GM18508 (cell line): ENCODE measurements around the gene KLRF1.
"Not testable (repeated sequence)": the region's sequence is repeated elsewhere in the genome, so short reads cannot be mapped to it uniquely, and the experiment has no call there.

Experiments used
- ATAC-seq: cut with Tn5 transposase; IDR thresholded peaks from one replicate; pipeline ENCODE4 v1.9.1; 2021; ENCODE audit warnings: moderate number of reproducible peaks; ENCODE audit not compliant: insufficient read depth, unreplicated experiment

KLRF1 gene

GRCh38 chr12:9868951-9869306 lies 41.6 kb downstream of the KLRF1 start:
- no peak for ATAC-seq

DNA sequence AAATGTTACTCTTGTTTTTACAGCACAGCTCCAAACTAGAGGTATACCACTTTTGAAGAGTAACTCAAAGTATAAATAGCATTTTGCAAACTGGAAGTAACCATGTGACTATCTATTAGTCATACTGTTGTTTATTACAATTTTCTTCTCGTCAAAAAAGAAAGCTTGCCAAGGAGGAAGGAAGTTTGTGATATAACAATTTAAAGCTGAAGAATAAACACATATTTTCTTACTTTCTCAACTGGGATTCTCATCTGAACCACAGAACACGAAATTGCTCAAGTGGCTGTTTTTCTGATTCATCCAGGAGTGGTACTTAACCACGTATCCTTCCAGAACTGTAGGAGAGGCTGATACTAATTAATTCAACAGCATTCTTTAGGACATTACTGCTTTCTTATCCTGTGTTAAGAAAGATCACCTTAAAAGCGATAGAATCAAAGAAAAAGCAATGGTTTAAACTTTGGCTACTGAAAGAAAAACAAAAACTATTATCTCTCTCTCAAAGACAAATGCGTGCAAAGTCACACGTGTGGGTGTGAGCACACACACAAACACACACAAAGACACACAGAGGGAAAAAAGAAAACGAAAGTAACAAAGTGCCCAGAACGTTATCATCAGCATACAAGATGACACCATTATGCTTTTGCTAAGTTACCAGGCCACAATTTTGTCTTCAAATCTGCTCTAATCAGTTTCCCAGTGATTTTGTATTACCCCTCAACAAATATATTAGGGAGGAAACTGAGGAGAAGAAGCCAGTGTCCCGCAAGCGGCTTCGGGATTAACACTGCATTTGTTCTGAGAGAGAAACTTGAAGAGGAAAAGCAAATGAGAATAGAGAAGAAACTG lies 42.3 kb downstream of the KLRF1 start, which contains the start of gene CLEC2B:
CLEC2B (minus strand) TSS at position 48 of the 855 bp plus-strand sequence.
- ATAC-seq: no peak

- ATAC-seq: no peak
Measured at GRCh38 chr12:9870286-9870866, 43.1 kb downstream of the KLRF1 start.

DNA sequence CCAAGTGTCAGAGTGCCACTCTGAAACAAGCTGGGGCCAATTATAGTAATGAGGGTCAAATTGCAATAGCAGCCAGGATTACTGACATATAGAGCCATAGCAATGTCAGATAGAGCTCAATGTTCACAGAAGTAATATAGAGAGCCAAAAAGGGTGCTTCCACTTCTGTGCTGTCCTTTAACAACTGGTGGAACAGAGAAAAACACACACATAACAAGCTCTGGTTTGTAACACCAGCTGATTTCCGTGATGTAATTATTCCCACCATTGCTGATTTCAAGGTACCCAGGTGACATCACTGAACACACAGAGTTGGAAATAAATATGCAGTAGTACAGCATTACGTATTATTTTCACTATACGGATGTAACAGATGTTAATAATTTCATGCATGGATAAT lies 44.9 kb downstream of the KLRF1 start:
- no peak for ATAC-seq

GRCh38 chr12:9872742-9873141 lies 45.5 kb downstream of the KLRF1 start:
- ATAC-seq: no peak

DNA sequence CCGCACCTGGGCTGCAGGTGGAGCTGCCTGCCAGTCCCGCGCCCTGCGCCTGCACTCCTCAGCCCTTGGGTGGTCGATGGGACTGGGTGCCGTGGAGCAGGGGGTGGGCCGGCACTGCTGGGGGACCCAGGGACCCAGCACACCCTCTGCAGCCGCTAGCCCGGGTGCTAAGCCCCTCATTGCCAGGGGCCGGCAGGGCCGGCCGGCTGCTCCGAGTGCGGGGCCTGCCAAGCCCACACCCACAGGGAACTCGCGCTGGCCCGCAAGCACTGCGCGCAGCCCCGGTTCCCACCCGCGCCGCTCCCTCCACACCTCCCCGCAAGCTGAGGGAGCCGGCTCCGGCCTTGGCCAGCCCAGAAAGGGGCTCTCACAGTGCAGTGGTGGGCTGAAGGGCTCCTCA lies 48.8 kb downstream of the KLRF1 start:
- not testable (repeated sequence) for ATAC-seq

GRCh38 chr12:9880532-9881078 lies 53.3 kb downstream of the KLRF1 start:
- no peak for ATAC-seq

- no peak for ATAC-seq
Measured at GRCh38 chr12:9881246-9881645, 54.0 kb downstream of the KLRF1 start, which contains the start of gene KLRF2. KLRF2 (plus strand) TSS chr12:9881489; CDS start chr12:9881596, 107 bp downstream.

GRCh38 chr12:9881988-9882387 lies 54.7 kb downstream of the KLRF1 start:
- no peak for ATAC-seq

GRCh38 chr12:9883175-9883574 lies 55.9 kb downstream of the KLRF1 start:
- no peak for ATAC-seq

- no peak for ATAC-seq
Measured at GRCh38 chr12:9888665-9889273, 61.5 kb downstream of the KLRF1 start.
